Measurements from ENCODE around the gene NDUFV2.

- no peak for TF ChIP-seq CTCF (IDR thresholded peaks at IDR 0.05)
- TF ChIP-seq POLR2A (IDR thresholded peaks at IDR 0.05) = no peak
These were observed 36.6 kb upstream of the NDUFV2 start for GRCh38 chr18:9065864-9066263.

Data from esophagus squamous epithelium (tissue), 4 donors.